NB4 (cell line): ENCODE results near the gene DCP1B.

Source experiments
- MYC ChIP-seq: IDR thresholded peaks from 2 replicates; pipeline ENCODE4 v1.6.1; 2011; ENCODE audit warnings: low read depth, low read length
- POLR2A ChIP-seq: IDR thresholded peaks from 2 replicates; pipeline ENCODE4 v1.6.1; 2011; ENCODE audit warnings: mild to moderate bottlenecking; ENCODE audit not compliant: insufficient read length; ENCODE audit errors: extremely low read depth
- TF ChIP-seq, protein P1 (sequence below): IDR thresholded peaks from one replicate; pipeline ENCODE4 v1.5.1; 2012; ENCODE audit warnings: low read depth, low read length
- TF ChIP-seq, protein P2 (sequence below): IDR thresholded peaks from 2 replicates; pipeline ENCODE4 v1.6.1; 2011; ENCODE audit warnings: low read depth, low read length

DNA sequence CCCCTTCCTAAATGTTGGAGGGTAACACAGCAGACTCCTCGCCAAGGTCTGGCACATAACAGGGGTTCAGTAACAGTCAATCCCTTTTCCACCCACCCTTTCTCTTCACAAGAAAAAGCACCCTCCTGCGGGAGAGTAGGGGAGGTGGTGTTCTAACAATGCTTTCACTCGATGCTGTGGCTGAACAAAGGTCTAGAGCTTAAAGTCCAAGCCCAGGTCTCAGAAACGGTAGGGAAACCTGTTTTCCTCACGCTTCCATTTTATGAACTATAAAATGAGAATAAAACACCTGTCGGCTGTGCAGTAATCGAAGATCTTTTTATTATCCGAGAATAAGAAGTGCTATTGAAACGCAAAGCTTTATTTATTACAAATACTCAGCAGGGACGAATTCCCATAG lies 64.9 kb downstream of the DCP1B start:
- TF ChIP-seq, protein P1, sequence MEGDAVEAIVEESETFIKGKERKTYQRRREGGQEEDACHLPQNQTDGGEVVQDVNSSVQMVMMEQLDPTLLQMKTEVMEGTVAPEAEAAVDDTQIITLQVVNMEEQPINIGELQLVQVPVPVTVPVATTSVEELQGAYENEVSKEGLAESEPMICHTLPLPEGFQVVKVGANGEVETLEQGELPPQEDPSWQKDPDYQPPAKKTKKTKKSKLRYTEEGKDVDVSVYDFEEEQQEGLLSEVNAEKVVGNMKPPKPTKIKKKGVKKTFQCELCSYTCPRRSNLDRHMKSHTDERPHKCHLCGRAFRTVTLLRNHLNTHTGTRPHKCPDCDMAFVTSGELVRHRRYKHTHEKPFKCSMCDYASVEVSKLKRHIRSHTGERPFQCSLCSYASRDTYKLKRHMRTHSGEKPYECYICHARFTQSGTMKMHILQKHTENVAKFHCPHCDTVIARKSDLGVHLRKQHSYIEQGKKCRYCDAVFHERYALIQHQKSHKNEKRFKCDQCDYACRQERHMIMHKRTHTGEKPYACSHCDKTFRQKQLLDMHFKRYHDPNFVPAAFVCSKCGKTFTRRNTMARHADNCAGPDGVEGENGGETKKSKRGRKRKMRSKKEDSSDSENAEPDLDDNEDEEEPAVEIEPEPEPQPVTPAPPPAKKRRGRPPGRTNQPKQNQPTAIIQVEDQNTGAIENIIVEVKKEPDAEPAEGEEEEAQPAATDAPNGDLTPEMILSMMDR, result no peak
- no peak for TF ChIP-seq POLR2A
- TF ChIP-seq, protein P2, sequence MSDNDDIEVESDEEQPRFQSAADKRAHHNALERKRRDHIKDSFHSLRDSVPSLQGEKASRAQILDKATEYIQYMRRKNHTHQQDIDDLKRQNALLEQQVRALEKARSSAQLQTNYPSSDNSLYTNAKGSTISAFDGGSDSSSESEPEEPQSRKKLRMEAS, result no peak
- no peak for TF ChIP-seq MYC
